ENCODE data around the gene TSPAN1.

TSPAN1 gene

DNA sequence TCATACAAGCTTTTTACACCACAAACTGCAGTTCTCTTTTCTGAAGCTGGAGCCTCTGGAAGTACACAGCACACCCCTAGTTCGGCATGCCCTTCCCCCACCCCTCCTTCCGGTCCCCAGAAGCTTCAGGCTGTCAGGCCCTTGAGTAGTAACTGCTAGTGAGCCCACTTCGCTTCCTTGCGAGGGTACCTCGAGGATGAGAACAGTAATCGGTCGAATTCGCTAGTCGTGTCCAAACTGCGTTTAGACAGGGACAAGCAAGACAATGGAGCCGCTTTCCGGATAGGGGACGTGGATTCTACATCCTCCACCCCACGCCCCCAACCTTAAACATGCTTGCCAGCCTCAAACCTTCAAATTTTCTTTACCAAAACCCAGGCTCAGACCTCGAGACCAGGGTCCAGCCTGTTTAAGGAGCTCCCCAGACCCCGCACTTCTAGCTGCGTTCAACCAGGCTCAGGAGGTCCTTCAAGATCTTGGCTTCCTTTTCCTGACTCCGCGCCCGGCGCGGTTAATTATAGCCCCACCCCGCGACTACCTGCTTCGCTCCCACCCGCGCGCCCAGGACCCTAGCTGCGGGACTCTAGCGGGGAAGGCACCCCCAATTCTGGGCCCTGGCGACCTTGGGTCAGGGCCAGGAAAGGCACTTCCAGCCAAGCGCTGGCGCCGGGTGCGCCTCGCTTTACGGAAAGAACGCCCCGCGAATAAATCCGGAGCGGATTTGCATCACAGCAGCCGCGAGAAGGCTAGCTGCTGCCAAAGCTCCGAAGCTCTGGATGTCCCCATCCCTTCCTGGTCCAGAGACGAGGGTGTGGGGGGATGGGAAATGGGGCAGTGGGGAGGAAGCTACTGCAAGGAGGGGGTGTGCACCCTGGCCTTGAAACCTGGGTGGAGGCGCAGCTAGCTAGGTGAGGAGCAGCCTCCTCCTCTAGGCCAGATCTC is 8.1 kb upstream of the TSPAN1 start:
- DNase-seq: no peak

DNA sequence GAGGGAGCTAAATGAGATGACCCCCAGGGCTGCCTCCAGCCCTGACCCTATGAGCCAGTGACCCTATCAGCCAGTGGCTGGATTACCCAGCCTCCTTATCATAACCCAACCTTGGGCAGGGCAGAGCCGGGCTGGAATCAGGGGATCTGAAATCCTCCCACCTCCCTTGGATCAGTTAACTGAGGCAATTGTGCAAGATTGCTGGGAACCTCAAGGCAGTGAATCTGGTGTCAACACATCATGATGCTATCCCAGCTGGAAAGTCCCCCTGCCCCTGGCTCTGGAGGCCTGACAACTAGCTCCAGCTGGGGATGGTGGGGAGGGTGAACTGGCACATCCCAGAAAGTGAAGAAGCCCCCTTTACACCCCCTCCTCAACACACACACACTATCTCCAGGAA is 6.4 kb upstream of the TSPAN1 start:
- DNase-seq: no peak

DNA sequence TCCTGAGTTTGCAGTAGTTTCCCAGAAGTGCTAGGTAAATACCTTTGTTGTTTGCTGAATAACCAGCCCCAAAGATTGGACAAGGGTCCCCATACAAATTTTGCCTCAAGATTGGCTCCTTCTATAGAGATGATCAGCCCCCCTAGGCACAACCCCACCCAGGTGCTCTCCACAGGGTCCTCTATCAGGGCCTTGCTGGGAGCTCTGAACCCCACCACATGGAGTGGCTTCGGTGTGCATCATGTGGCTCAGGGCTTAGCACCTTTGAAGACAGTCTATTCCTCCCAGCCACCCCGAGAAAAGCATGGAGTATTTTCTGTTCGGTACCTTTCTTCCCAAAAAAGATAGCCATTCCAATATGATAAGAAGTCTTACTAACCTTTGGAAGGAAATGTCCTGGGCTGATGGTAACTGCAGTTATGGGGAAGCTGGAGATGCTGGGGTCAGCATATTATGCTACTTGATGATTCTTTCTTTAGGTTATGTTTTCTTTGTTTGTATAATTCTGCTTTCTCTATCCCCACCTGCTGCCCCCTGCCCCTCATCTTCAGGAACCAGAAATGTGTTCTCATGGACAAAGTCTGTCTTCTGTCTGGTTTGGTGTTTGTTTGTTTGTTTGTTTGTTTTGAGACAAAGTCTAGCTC is 5.0 kb upstream of the TSPAN1 start:
- DNase-seq: no peak

DNA sequence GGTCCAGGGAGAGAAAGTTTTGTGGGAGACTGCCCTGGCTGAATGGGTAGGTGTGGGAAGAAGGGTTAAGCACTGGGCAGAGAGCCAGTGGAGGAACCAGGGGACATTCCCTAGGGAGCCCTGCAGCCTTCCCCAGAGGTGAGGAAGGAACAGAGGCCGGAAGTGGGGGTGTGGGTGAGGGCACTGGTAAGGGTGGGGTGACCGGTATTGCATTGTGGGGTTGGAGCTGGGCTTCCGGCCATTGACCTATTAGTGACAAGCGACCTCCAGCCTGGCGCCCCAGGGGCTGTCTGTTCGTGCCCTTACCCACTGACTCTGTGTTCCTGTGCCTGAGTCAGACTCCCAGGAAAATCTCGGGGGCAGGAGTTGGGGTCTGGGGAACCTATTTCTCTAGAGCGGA is 3.5 kb upstream of the TSPAN1 start:
- DNase-seq: no peak

DNA sequence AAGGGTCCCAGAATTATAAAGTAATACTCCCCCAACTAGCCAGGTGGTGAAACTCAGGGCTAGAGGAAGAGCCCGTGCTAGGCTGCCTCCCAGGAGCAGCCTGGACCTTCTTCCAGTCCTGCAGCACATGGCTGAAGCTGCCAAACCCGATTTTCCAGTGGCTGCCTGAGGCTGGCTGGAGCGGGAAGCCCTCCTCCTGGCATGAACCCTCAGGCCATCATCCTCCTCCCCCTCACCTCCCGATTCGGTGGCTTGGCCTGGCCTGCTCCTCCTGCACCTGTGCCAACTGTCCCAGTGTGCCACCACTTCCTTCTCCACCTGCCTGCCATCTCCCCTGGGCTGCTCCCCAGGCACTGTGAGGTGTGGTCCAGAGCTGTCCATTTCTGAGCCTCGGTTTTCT is 3.0 kb upstream of the TSPAN1 start:
- no peak for DNase-seq

DNA sequence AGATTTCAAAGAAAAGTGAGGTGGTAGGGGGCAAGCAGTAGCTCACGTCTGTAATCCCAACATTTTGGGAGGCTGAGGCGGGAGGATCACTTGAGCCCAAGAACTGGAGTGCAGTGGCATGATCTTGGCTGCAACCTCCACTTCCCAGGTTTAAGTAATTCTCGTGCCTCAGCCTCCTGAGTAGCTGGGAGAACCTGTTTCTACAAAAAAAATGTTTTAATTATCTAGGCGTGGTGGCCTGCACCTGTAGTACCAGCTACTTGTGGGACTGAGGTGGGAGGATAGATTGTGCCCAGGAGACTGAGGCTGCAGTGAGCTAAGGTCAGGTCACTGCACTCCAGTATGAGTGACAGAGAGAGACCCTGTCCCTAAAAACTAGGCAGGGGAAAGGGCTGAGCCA is 2.6 kb upstream of the TSPAN1 start:
- no peak for DNase-seq

DNA sequence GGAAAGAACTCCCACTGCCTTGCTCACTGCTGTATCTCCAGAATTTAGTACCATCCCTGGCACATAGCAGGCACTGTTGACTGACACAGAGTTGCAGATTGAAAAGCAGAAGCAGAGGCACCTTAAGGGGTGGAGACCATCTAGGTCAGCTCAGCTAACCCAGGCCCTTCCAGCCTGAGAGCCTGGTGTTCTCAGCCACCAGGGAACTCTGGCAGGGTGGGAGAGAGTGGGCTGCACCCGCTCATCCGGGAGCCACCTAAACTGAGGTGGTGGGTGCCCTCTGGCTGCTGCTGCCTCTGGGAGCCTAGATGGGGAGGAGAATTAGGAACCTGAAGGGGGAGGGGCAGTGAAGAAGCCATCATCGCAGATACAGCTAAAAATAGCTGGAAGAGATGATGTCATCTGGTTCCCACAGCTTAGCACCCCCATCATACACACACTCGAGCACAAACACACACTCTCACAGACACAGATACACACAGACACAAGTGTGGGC is 1.5 kb upstream of the TSPAN1 start:
- no peak for DNase-seq

DNA sequence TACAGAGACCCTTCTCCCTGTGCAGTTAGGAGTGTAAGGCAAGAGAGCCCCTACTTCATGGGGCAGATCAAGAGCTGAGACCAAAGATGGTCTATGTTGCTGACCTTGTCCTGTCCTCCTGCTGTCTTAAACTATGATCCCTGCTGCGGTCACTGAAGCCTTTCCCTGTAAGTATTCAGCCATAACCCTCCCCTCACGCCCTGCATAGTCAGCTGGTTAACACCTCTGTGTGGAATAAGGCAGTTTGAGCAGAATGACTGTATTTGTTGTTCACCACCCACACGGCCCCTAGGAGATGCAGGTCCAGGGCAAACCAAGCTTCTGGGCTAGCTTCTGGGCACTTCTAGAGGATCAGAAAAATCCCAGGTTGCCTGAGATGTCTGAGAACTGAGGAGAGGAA is 356 bp downstream of the TSPAN1 start:
- DNase-seq: no peak

DNA sequence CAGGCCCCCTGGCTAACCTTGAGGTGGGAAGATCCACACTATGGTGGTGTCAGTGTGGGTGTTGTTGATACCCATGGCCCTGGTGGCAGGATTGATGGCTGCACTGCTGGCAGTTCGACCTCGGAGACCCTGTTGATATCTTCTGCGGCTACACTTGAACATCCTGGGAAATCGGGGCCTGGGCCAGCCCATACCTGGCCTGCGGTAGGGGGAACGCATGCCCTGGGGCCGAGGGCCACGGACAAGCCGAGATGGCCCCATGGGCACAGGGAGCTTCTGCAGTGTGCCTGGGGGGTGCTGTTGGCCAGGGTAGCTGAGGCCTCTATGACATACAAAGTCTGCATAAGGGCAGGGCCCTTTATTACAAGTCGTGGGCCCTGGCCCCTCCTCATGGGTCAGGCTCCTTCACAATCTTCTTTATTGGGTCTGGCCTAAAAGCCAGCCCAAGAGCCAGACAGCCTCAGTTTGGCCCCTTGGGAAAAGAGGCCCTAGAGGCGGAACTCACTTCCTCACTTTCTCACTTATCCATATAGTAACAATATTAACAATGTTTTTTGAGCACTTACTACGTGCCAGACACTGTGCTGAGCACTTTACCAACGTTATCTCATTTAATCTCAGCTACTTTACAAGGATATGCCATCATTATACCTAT is 1.5 kb downstream of the TSPAN1 start, which contains the start of gene P3R3URF:
TSS of gene P3R3URF (minus strand) at position 278 of the 655 bp plus-strand sequence. CDS start at position 261, 17 bp downstream.
- DNase-seq: no peak

DNA sequence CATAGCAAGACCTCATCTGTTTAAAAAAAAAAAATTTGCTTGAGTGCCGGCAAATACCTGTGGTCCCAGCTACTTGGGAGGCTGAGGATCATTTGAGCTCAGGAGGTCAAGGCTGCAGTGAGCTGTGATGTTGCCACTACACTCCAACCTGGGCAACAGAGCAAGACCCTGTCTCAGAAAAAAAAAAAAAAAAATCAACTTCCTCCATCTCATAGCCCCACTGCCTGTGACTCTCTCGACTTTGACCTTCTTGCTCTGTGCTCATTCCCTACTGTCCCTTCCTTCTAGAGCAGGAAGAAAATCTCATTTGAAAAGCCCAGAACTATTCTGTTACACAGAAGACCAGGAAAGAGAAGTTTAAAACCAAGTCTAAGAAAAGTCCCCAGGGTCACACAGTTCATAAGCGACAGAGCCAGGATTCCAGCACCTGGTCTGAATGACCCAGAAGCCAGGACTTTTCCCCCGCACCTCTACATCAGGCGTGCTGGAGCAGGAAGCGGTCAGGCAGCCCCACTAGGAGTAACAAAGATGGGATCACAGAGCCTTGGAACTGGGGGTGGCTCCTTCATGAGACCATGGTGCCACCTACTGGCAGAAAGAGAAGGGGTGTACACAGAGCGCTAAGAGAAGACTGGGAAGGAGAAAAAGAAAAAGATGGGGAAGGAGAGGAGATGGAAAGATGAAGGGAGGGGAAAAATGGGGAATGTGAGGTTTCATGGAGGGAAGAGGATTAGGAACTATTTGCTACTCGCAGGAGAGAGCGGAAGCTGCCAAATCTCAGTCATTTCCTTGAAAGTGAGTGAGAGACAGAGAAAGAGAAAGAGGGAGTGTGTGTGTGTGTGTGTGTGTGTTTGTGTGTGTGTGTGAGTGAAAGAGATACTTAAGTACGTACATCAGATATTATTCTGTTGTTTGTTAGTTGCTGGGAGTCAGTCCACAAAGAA is 4.5 kb downstream of the TSPAN1 start:
- DNase-seq: no peak

DNA sequence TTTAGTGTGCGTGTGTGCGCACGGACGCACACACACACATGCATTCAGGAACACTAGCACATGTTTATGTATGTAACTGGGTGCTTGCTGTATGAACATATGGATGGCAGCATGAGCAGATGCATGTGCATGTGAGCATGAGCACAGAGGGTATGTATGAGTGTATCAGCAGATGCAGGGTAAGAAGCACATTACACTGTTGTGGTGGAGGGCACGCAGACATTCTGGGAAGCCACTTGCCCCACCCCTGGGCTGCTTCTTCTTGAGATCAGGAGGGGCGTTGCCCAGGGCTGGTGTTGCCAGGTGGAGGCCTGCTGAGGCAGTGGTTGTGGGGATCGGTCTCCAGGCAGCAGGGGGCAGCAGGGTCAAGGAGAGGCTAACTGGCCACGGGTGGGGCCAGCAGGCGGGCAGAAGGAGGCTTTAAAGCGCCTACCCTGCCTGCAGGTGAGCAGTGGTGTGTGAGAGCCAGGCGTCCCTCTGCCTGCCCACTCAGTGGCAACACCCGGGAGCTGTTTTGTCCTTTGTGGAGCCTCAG is 5.3 kb downstream of the TSPAN1 start:
- DNase-seq: no peak

DNA sequence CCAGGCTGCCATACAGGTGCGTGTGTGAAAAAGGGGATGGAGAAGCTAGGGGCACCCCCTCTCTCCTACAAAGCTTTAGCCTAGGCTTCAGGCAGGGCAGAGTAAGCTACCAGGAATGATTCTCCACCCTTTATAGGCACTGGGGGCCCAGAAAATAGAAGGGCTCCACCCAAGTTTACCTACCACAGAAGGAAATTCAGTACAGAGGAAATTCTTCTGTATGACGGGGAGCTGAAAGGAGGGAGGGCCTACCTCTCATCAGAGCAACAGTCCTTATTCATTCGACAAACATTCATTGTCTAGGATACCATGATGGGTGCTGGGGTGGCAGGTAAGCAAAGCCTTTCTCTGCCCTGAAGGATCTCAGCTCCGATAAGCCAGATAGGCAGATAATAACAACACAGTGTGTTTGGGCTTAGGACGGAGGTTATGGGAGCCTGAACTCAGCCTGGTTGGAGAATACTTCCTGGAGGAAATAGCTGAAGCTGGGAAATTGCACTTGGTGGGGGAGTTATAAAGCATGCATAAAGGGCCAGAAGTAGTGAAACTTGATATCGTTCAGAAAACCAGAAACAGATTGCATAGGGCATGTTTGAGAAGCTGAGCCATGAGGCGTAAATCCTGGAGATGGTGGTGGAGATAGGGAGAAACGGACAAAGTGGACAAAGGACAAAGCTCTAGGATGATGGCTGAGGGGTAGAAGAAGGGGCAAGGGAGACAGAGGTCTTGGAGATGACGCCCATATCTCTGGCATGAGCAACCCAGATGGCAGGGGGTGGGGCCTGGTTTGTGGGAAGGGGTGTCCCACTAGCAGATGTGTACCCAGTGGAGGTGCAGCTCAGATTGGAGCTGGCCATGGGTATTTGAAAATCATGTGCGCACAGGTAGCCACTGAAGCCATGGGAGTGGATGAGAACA is 6.7 kb downstream of the TSPAN1 start:
- no peak for DNase-seq

DNA sequence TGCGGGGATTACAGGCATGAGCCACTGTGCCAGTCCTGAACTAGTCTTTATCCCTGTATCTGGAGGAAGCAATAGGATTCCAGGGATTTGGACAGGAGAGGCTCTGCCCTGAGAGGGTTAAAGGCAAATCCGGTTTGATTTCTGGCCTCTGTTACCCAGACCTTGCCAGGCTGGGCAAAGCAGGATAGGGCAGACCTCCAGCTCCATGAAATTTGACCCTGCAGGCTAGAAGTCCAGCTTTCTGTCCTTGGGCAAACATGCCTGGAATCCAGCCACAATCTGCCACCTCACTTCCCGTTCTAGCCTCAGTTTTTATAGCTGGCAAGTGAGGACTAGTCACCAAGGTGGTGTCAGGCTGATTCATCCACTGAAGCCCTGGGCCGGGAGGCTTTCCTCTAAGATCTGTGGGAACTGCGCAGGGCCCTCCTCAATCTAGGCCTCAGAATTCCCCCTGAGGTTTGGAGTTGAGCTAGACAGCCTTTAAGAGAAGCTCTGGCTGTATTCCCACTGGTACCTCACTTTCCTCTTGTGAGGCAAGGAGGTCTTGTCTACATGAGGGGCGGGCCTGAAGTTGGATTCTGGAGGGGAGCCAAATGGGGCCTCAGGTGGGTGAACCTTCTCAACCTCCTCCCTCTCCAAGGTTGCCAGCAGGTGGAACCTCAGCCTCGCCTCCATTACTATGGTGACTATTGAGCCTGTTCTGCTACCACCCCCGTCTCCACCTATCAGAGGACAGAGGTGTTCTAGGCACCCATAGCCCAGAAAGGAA is 8.4 kb downstream of the TSPAN1 start:
- DNase-seq: no peak

DNA sequence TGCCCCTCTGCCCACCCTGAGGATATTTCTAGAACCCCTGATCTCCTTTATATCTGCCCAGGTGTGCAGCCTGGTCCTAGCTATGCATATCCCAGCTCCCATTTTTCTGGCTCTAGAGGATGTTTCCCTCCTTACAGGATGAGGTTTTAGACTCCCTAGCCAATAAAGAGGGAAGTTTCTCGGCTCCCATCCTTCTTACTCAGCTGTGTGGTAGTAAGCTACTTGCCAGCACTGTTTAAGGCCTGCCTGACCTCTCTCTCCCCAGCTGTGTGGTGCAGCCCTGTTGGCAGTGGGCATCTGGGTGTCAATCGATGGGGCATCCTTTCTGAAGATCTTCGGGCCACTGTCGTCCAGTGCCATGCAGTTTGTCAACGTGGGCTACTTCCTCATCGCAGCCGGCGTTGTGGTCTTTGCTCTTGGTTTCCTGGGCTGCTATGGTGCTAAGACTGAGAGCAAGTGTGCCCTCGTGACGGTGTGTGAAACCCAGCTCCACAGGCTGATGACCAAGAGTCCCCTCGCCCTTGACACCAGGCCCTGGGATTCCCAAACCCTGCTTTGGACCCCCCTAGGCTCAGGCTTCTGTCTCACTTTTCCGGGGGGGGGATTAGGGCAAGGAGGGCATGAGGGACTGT is 9.2 kb downstream of the TSPAN1 start:
- no peak for DNase-seq

DNA sequence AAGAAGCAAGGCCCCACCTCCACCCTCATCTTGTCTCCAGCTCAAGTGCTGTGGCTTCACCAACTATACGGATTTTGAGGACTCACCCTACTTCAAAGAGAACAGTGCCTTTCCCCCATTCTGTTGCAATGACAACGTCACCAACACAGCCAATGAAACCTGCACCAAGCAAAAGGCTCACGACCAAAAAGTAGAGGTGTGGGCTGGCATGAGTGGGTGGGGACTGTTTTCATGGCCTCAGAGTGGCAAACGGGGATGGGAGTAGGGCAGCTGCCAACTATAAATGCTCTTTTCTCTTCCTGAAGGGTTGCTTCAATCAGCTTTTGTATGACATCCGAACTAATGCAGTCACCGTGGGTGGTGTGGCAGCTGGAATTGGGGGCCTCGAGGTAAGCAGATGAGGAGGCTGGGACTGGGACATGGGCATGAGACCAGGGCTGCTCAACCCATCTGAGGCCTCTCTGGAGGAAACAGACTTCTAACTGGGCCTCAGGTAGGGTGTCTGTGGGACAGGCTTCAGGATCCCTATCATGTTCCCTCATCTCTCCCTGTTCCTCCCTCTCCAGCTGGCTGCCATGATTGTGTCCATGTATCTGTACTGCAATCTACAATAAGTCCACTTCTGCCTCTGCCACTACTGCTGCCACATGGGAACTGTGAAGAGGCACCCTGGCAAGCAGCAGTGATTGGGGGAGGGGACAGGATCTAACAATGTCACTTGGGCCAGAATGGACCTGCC is 10.2 kb downstream of the TSPAN1 start:
- no peak for DNase-seq

DNA sequence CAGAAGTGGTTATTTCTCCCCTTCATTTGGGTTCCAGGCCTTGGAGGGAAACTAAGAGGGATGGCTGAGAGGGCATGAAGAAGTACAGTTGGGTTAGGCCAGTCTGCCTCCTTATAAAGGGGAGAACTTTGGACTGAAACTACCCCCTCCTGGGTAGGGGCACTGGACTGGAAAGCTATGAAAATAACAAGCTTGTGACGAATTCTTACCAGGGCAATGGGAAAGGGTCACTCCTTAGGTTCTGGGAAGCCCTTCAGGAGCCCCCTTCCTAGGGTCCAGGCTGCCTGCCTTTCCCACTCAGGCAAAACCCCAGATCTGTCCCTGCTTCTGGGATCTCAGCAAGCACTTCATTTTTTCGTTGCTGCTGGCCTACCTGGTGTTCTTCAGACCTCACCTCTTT is 11.2 kb downstream of the TSPAN1 start:
- DNase-seq: no peak

DNA sequence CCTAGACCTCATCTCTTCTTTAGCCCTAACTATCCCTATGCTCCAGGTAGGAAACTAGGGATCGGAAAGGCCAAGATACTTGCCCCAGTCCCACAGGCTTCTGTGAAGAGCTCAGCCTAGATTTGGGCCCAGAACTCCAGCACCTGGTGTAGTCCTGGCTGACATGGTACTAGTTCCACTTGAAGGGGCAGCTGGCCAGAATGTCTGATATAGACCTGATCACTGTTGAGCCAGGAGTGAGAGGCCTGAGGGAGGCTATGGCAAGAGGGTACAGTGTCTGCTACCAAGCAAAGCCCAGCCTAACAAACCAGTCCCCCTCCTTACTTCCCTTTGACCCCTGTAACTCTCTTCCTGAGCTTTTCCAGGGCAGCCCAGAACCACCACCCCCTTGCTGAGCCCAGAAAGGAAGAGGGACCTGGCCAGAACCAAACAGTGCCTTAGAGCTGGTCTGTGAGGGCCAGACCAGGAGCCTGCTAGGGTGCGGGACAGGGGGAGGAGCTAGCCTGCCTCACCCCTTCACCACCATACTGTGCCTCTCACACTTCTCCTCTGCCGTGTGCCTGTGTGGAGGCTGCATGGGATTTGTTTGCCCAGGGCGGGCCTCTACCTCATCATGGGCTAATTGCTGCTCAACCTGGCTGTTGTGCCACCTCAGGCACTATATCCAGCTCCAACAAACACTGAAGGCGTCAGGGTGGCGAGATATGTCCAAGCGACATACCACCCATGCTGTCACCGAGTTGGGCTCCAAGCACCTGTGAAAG is 12.4 kb downstream of the TSPAN1 start:
- no peak for DNase-seq
